GM12878 (cell line): ENCODE measurements around the gene KLHDC1. TPM values are rescaled to one million over a fixed set of nuclear protein-coding genes. Genes with fewer than 3 reads are reported as not detected.

Experiments
- ATAC-seq: fragments of 200-7000 bp; cut with Tn5 transposase; 3 replicates; pipeline ENCODE4 v1.9.1; 2020; ENCODE audit warnings: mild to moderate bottlenecking, moderate library complexity
- BruUV-seq: library from RNA; stranded (reverse); fragments of 400-500 nt; replicated peaks from 2 replicates; lab custom pipeline; 2021; lab: Mats Ljungman, UMichigan
- CTCF ChIA-PET: fragments of 300-600 bp; sonication (Branson Sonifier 250); formaldehyde crosslinking; extraction: SDS; loops from one replicate; lab custom pipeline; 2021; ENCODE audit warnings: inconsistent platforms; lab: Yijun Ruan, JAX
- POLR2A ChIA-PET: fragments of 350-600 bp; formaldehyde crosslinking; extraction: SDS; loops from one replicate; lab custom pipeline; 2021; ENCODE audit warnings: inconsistent platforms; lab: Charles Lee
- RAD21 ChIA-PET: fragments of 300-600 bp; sonication (Branson Sonifier 250); formaldehyde crosslinking; loops from one replicate; lab custom pipeline; 2023; ENCODE audit warnings: antibody characterized with exemption; ENCODE audit not compliant: unreplicated experiment; lab: Charles Lee
- SMC1A ChIA-PET: fragments of 300-600 bp; sonication (Branson Sonifier 250); formaldehyde crosslinking; loops from one replicate; lab custom pipeline; 2023; ENCODE audit not compliant: unreplicated experiment, uncharacterized antibody; lab: Charles Lee
- DNase-seq: peaks from one replicate; pipeline ENCODE4 v3.0.0-alpha.2; 2011; ENCODE audit warnings: low read depth, low spot score
- FAIRE-seq: peaks from 3 replicates; lab custom pipeline; 2011; peaks lifted over from hg19 to GRCh38; lab: Jason Lieb, UNC
- H2AFZ ChIP-seq: 2 replicates; pipeline ENCODE4 v1.6.0; 2011; ENCODE audit warnings: low read depth, low read length, control low read depth; ENCODE audit not compliant: control insufficient read depth
- H3K27ac ChIP-seq: 2 replicates; pipeline ENCODE4 v1.5.1; 2011; ENCODE audit warnings: control low read depth; ENCODE audit not compliant: control insufficient read depth, insufficient read depth
- H3K27me3 ChIP-seq, 2 experiments: replicated peaks in 1 of 2; 2 replicates each; pipeline versions ENCODE4 v1.6.0 to v1.6.1; 2011; ENCODE audit warnings: low read length in 1 of 2; ENCODE audit not compliant: control insufficient read depth in 2 of 2, insufficient read depth in 2 of 2
- H3K36me3 ChIP-seq, 2 experiments: 2 replicates each; pipeline ENCODE4 v1.5.1; 2011; ENCODE audit warnings: low read length in 1 of 2; ENCODE audit not compliant: control insufficient read depth in 2 of 2, insufficient read depth in 2 of 2
- H3K4me1 ChIP-seq: 2 replicates; pipeline ENCODE4 v1.6.1; 2011; ENCODE audit warnings: mild to moderate bottlenecking, low read length, moderate library complexity, mixed read lengths; ENCODE audit not compliant: control insufficient read depth, insufficient read depth
- H3K4me2 ChIP-seq: 2 replicates; pipeline ENCODE4 v1.6.0; 2011; ENCODE audit warnings: control low read depth; ENCODE audit not compliant: control insufficient read depth, insufficient read depth
- H3K4me3 ChIP-seq: fragments of 200-600 bp; sonication (generic); 2 replicates; pipeline ENCODE4 v1.5.1; 2016
- H3K79me2 ChIP-seq: 2 replicates; pipeline ENCODE4 v1.6.0; 2011; ENCODE audit warnings: low read length; ENCODE audit not compliant: control insufficient read depth, insufficient read depth
- H3K9ac ChIP-seq: 2 replicates; pipeline ENCODE4 v1.8.0; 2011; ENCODE audit warnings: low read length, control low read depth, mixed read lengths; ENCODE audit not compliant: control insufficient read depth, insufficient read depth
- H3K9me3 ChIP-seq: replicated peaks from 3 replicates; pipeline ENCODE4 v1.5.1; 2011; ENCODE audit warnings: mild to moderate bottlenecking, low read length; ENCODE audit not compliant: control insufficient read depth, insufficient read depth
- H4K20me1 ChIP-seq: 2 replicates; pipeline ENCODE4 v1.6.0; 2011; ENCODE audit not compliant: control insufficient read depth, insufficient read depth
- CREM ChIP-seq: IDR thresholded peaks from 2 replicates; pipeline ENCODE4 v1.6.1; 2014; ENCODE audit warnings: antibody characterized with exemption, low read depth
- SRF ChIP-seq, 2 experiments: IDR thresholded peaks; 2 replicates each; pipeline ENCODE4 v1.6.1; 2011; ENCODE audit warnings: low read depth in 2 of 2, low read length in 2 of 2, mild to moderate bottlenecking in 1 of 2, moderate library complexity in 1 of 2
- STAT3 ChIP-seq: IDR thresholded peaks from 2 replicates; pipeline ENCODE4 v1.6.1; 2011; ENCODE audit warnings: low read depth, low read length, improper control_type of control experiment
- ZNF622 ChIP-seq: fragments of 450-650 bp; IDR thresholded peaks from 2 replicates; pipeline ENCODE4 v1.6.1; 2017; ENCODE audit warnings: mild to moderate bottlenecking, inconsistent platforms
- WGBS: methylation state at CpG from one replicate; pipeline ENCODE4 v1.1.6; 2016; ENCODE audit warnings: low lambda C conversion rate; ENCODE audit not compliant: insufficient replicate concordance, insufficient coverage; ENCODE audit errors: missing lambda C conversion rate; 5-methylcytosine and 5-hydroxymethylcytosine counted together
- in situ Hi-C: fragments of 300-500 bp; cut with MboI; formaldehyde crosslinking; loops from 9 replicates; pipeline ENCODE4 v1.14.3; 2018; ENCODE audit warnings: mixed read lengths
- intact Hi-C: fragments of 100-400 bp; cut with micrococcal nuclease; formaldehyde crosslinking; loops from one replicate; pipeline ENCODE4 v1.14.2; 2022; ENCODE audit not compliant: unreplicated experiment
- polyA plus RNA-seq, 11 experiments: library from polyadenylated mRNA; depleted of rRNA in 4 of 11; unstranded in 6 of 11; stranded (reverse) in 5 of 11; fragments of >200 nt; fragmentation: Nextera tagmentation in 4 of 11; fragmentation: Illumina TruSeq in 1 of 11; extraction: Ambion mirVana in 4 of 11; extraction: Trizol in 1 of 11; gene quantifications; 1 replicate in 1 of 11; 2 replicates in 10 of 11; pipeline versions ENCODE4 v1.2.1 to v1.2.3, GENCODE V29; 2011 to 2016; ENCODE audit warnings: inconsistent platforms in 2 of 11, missing spikeins in 2 of 11, low read depth in 1 of 11
- total RNA-seq, 4 experiments: library from RNA; depleted of rRNA in 3 of 4; stranded (reverse); fragments of >200 nt in 3 of 4; fragmentation: Illumina TruSeq in 1 of 4; extraction: Trizol in 1 of 4; gene quantifications; 2 replicates each; pipeline versions ENCODE4 v1.2.1 to v1.2.3, GENCODE V29; 2013 to 2021
- TF ChIP-seq, protein P1 (sequence below): fragments of 450-650 bp; IDR thresholded peaks from 2 replicates; pipeline ENCODE4 v1.6.1; 2017; ENCODE audit warnings: antibody characterized with exemption, mild to moderate bottlenecking, moderate library complexity
- TF ChIP-seq, protein P2 (sequence below): IDR thresholded peaks from 2 replicates; pipeline ENCODE4 v1.6.1; 2012; ENCODE audit warnings: low read length, inconsistent platforms
- TF ChIP-seq, protein P3 (sequence below): fragments of 150-350 bp; IDR thresholded peaks from 2 replicates; pipeline ENCODE4 v1.6.1; 2016; ENCODE audit warnings: low read depth, low read length

The KLHDC1 gene
- total and polyA plus RNA-seq, 10 of the 15 experiments (the other 5 are each of a cell fraction or from before 2014, with no cell fraction given) = 0.22 to 0.98 (median 0.55) TPM

DNA sequence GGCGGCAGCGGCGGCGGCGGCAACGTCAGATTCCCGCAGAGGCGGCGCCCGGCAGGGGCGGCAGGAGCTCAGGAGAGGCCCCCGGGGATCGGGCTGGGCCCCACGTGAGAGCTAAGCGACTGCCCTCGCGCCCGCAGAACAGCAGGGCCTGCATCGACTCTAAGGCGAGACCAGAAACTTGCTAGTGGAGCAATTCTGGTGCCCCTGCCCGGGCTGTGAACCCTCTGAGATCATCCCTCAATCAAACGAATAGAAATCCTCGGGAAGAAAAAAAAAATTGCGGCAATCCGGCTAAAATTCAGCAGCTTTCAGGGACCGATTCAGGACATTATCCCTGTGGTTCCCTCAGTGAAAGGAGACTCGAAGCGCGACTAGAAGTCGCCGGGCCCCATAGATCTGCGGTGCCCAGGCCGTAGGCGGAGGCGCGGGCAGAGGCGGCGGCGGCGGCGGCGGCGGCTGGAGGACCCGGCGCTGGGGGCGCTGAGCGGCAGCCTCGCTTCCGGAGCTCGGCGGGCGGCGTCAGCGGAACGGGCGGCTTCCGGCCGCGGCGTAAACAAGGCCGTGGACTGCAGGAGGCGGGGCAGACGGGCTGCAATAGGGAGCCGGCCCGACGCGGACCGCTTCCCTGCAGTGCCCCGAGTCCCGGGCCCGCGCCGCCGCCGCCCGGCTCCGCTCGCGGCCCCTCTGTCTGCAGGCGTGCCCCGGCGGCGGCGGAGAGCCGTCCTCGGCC lies 74.8 kb downstream of the KLHDC1 start, which contains the start of gene KLHDC2 (continued):
- TF ChIP-seq, protein P1, sequence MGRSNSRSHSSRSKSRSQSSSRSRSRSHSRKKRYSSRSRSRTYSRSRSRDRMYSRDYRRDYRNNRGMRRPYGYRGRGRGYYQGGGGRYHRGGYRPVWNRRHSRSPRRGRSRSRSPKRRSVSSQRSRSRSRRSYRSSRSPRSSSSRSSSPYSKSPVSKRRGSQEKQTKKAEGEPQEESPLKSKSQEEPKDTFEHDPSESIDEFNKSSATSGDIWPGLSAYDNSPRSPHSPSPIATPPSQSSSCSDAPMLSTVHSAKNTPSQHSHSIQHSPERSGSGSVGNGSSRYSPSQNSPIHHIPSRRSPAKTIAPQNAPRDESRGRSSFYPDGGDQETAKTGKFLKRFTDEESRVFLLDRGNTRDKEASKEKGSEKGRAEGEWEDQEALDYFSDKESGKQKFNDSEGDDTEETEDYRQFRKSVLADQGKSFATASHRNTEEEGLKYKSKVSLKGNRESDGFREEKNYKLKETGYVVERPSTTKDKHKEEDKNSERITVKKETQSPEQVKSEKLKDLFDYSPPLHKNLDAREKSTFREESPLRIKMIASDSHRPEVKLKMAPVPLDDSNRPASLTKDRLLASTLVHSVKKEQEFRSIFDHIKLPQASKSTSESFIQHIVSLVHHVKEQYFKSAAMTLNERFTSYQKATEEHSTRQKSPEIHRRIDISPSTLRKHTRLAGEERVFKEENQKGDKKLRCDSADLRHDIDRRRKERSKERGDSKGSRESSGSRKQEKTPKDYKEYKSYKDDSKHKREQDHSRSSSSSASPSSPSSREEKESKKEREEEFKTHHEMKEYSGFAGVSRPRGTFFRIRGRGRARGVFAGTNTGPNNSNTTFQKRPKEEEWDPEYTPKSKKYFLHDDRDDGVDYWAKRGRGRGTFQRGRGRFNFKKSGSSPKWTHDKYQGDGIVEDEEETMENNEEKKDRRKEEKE = peak; percentile 37; the same call in 1 of the 2 replicates

GRCh38 chr14:49768301-49769121 lies 75.6 kb downstream of the KLHDC1 start:
- DNase-seq (no peak), ATAC-seq (peak; percentile 64), FAIRE-seq (no peak)
- Histone ChIP-seq H3K27me3 (no peaks in the 10 kb centered on the region), H3K9ac (peak overlapping the region; percentile 86), H2AFZ (peak overlapping the region; percentile 93), H3K4me1 (peaks cover 7% of the 10 kb centered on the region), H3K36me3 (0 out of 4 replicates have a peak, but pooled peaks cover 0 to 5% of the 10 kb centered on the region in 2 experiments), H3K79me2 (peaks cover 11% of the 10 kb centered on the region), H3K4me3 (peak overlapping the region; percentile 93), H3K27ac (peak overlapping the region; percentile 93), H3K4me2 (peak overlapping the region; percentile 82), H4K20me1 (no peaks in the 10 kb centered on the region), H3K9me3 (no peaks in the 10 kb centered on the region)
- ChIA-PET SMC1A (interaction anchor here (0.9 to 4.1 kb wide), 11 partner anchors 12 to 339 kb away, joined by 3 to 18 read pairs (median 4); partner anchors contain the start of genes DNAAF2, POLE2 and RPL36AL), POLR2A (interaction anchor here (0.8 to 2.9 kb wide), 16 partner anchors 27 to 344 kb away, joined by 3 to 31 read pairs (median 4); partner anchors contain the start of genes DNAAF2, MGAT2, NEMF and POLE2), RAD21 (interaction anchor here (0.6 to 3.2 kb wide), 14 partner anchors 26 to 969 kb away, joined by 3 to 18 read pairs (median 4); partner anchors contain the start of genes MGAT2, NEMF, POLE2 and RPL36AL), CTCF (interaction anchor here (0.7 to 2.8 kb wide), 13 partner anchors 11 to 344 kb away, joined by 3 to 14 read pairs (median 4); partner anchors contain the start of genes DNAAF2, KLHDC1 and NEMF)
- intact Hi-C loops = loop anchor here (1.0 to 10.0 kb wide), 2 partner anchors 134 to 346 kb away; partner anchors contain the start of gene VCPKMT
- WGBS = 1% methylated on average over 65 of the region's 67 CpGs
- in situ Hi-C loops = loop anchor here (5.0 to 25.0 kb wide), 2 partner anchors 131 to 306 kb away; partner anchors contain the start of gene DNAAF2
- BruUV-seq = TSS peak; percentile 58
- TF ChIP-seq CREM (peak; percentile 48), ZNF622 (no peak), SRF (IDR thresholded peaks at IDR 0.05; ENCODE audit: low read depth in 2 of 2, low read length in 2 of 2) (no peak), STAT3 (no peak)
- TF ChIP-seq, protein P2, sequence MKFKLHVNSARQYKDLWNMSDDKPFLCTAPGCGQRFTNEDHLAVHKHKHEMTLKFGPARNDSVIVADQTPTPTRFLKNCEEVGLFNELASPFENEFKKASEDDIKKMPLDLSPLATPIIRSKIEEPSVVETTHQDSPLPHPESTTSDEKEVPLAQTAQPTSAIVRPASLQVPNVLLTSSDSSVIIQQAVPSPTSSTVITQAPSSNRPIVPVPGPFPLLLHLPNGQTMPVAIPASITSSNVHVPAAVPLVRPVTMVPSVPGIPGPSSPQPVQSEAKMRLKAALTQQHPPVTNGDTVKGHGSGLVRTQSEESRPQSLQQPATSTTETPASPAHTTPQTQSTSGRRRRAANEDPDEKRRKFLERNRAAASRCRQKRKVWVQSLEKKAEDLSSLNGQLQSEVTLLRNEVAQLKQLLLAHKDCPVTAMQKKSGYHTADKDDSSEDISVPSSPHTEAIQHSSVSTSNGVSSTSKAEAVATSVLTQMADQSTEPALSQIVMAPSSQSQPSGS = no peak
- TF ChIP-seq, protein P3, sequence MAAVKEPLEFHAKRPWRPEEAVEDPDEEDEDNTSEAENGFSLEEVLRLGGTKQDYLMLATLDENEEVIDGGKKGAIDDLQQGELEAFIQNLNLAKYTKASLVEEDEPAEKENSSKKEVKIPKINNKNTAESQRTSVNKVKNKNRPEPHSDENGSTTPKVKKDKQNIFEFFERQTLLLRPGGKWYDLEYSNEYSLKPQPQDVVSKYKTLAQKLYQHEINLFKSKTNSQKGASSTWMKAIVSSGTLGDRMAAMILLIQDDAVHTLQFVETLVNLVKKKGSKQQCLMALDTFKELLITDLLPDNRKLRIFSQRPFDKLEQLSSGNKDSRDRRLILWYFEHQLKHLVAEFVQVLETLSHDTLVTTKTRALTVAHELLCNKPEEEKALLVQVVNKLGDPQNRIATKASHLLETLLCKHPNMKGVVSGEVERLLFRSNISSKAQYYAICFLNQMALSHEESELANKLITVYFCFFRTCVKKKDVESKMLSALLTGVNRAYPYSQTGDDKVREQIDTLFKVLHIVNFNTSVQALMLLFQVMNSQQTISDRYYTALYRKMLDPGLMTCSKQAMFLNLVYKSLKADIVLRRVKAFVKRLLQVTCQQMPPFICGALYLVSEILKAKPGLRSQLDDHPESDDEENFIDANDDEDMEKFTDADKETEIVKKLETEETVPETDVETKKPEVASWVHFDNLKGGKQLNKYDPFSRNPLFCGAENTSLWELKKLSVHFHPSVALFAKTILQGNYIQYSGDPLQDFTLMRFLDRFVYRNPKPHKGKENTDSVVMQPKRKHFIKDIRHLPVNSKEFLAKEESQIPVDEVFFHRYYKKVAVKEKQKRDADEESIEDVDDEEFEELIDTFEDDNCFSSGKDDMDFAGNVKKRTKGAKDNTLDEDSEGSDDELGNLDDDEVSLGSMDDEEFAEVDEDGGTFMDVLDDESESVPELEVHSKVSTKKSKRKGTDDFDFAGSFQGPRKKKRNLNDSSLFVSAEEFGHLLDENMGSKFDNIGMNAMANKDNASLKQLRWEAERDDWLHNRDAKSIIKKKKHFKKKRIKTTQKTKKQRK = no peak
